ENCODE data around the gene FOXL2NB.

The FOXL2NB gene

GRCh38 chr3:138933068-138933668 lies 13.8 kb upstream of the FOXL2NB start:
- DNase-seq, result no peak

- no peak for DNase-seq
These were observed 12.9 kb upstream of the FOXL2NB start for GRCh38 chr3:138933981-138934691.

GRCh38 chr3:138935505-138935862 lies 11.5 kb upstream of the FOXL2NB start:
- DNase-seq, result no peak

GRCh38 chr3:138935863-138936740 lies 10.9 kb upstream of the FOXL2NB start:
- DNase-seq, result peak; percentile 39 to 48

GRCh38 chr3:138936741-138937689 lies 10.0 kb upstream of the FOXL2NB start:
- DNase-seq, result no peak

- no peak for DNase-seq
These were observed 9.3 kb upstream of the FOXL2NB start for GRCh38 chr3:138937690-138938055.

GRCh38 chr3:138938056-138938876 lies 8.8 kb upstream of the FOXL2NB start:
- DNase-seq, result no peak

GRCh38 chr3:138938877-138939560 lies 8.0 kb upstream of the FOXL2NB start:
- DNase-seq, result no peak

GRCh38 chr3:138939561-138940241 lies 7.3 kb upstream of the FOXL2NB start:
- no peak for DNase-seq

GRCh38 chr3:138940446-138940845 lies 6.6 kb upstream of the FOXL2NB start:
- no peak for DNase-seq

- DNase-seq, result peak; percentile 47 to 56
These were observed 5.6 kb upstream of the FOXL2NB start for GRCh38 chr3:138941259-138941885.

- no peak for DNase-seq
These were observed 4.7 kb upstream of the FOXL2NB start for GRCh38 chr3:138942271-138942670.

- DNase-seq, result no peak
These were observed 4.0 kb upstream of the FOXL2NB start for GRCh38 chr3:138942861-138943623.

- no peak for DNase-seq
These were observed 3.0 kb upstream of the FOXL2NB start for GRCh38 chr3:138943724-138944653.

GRCh38 chr3:138944654-138944928 lies 2.4 kb upstream of the FOXL2NB start:
- DNase-seq, result no peak

GRCh38 chr3:138944929-138945708 lies 1.9 kb upstream of the FOXL2NB start:
- DNase-seq, result no peak
